ENCODE results near the gene ARHGAP24.

GRCh38 chr4:85637778-85638177 lies 162.8 kb downstream of the ARHGAP24 start:
- TF ChIP-seq CTCF (conservative IDR thresholded peaks at IDR 0.05 in 1 of 2, IDR thresholded peaks at IDR 0.05 in 1 of 2; ENCODE audit: extremely low read depth in 1 of 2, insufficient read depth in 1 of 2, low read depth in 1 of 2, low read length in 2 of 2), result no peak
- no peak for TF ChIP-seq EZH2 (IDR thresholded peaks at IDR 0.05; ENCODE audit: borderline replicate concordance, low read length)

Measured in mammary epithelial cell (primary cell).